ENCODE measurements around the gene SMNDC1.

The SMNDC1 gene

GRCh38 chr10:110265573-110266193 lies 39.0 kb downstream of the SMNDC1 start:
- Histone ChIP-seq H3K27ac (ENCODE audit: low read length) (no peak overlapping the region), H2AFZ (ENCODE audit: low read depth, low read length) (no peak overlapping the region), H3K79me2 (ENCODE audit: low read length) (no peaks in the 10 kb centered on the region), H3K4me2 (ENCODE audit: low read length) (no peak overlapping the region), H3K27me3 (ENCODE audit: low read depth, low read length) (peaks cover 57% of the 10 kb centered on the region), H3K9me3 (ENCODE audit: insufficient read depth, low read length) (no peaks in the 10 kb centered on the region), H3K4me3 (ENCODE audit: low read length) (no peak overlapping the region), H3K9ac (ENCODE audit: low read length) (no peak overlapping the region), H4K20me1 (ENCODE audit: insufficient read depth, low read length) (peaks cover 38% of the 10 kb centered on the region; the same call in 1 of the 2 replicates), H3K4me1 (ENCODE audit: low read length) (no peaks in the 10 kb centered on the region), H3K36me3 (replicated peaks; ENCODE audit: low read depth, low read length) (no peaks in the 10 kb centered on the region)
- TF ChIP-seq CTCF (IDR thresholded peaks at IDR 0.05; ENCODE audit: low read depth, low read length): no peak
- TF ChIP-seq EZH2phosphoT487 (IDR thresholded peaks at IDR 0.05; ENCODE audit: low read depth): no peak

- H3K9ac ChIP-seq (ENCODE audit: low read length): no peak overlapping the region
- TF ChIP-seq EZH2phosphoT487 (IDR thresholded peaks at IDR 0.05; ENCODE audit: low read depth): no peak
- no peak for TF ChIP-seq CTCF (IDR thresholded peaks at IDR 0.05; ENCODE audit: low read depth, low read length)
- no peaks in the 10 kb centered on the region for H3K9me3 ChIP-seq (ENCODE audit: insufficient read depth, low read length)
- H3K36me3 ChIP-seq (replicated peaks; ENCODE audit: low read depth, low read length): no peaks in the 10 kb centered on the region
- no peak overlapping the region for H3K27ac ChIP-seq (ENCODE audit: low read length)
- no peaks in the 10 kb centered on the region for H3K4me1 ChIP-seq (ENCODE audit: low read length)
- H3K79me2 ChIP-seq (ENCODE audit: low read length): no peaks in the 10 kb centered on the region
- H3K4me3 ChIP-seq (ENCODE audit: low read length): no peak overlapping the region
- H4K20me1 ChIP-seq (ENCODE audit: insufficient read depth, low read length): peaks cover 37% of the 10 kb centered on the region; the same call in 1 of the 2 replicates
- H3K4me2 ChIP-seq (ENCODE audit: low read length): no peak overlapping the region
- no peak overlapping the region for H2AFZ ChIP-seq (ENCODE audit: low read depth, low read length)
- peaks cover 58% of the 10 kb centered on the region for H3K27me3 ChIP-seq (ENCODE audit: low read depth, low read length)
Measured at GRCh38 chr10:110263164-110263563, 41.6 kb downstream of the SMNDC1 start.

- no peaks in the 10 kb centered on the region for H3K4me1 ChIP-seq (ENCODE audit: low read length)
- H3K4me2 ChIP-seq (ENCODE audit: low read length): no peak overlapping the region
- peaks cover under 1% of the 10 kb centered on the region for H3K36me3 ChIP-seq (replicated peaks; ENCODE audit: low read depth, low read length)
- H4K20me1 ChIP-seq (ENCODE audit: insufficient read depth, low read length): peaks cover 30% of the 10 kb centered on the region; the same call in 1 of the 2 replicates
- peaks cover 53% of the 10 kb centered on the region for H3K27me3 ChIP-seq (ENCODE audit: low read depth, low read length)
- no peak overlapping the region for H2AFZ ChIP-seq (ENCODE audit: low read depth, low read length)
- no peaks in the 10 kb centered on the region for H3K9me3 ChIP-seq (ENCODE audit: insufficient read depth, low read length)
- H3K27ac ChIP-seq (ENCODE audit: low read length): no peak overlapping the region
- TF ChIP-seq CTCF (IDR thresholded peaks at IDR 0.05; ENCODE audit: low read depth, low read length) (no peak), EZH2phosphoT487 (IDR thresholded peaks at IDR 0.05; ENCODE audit: low read depth) (no peak)
- H3K79me2 ChIP-seq (ENCODE audit: low read length): no peaks in the 10 kb centered on the region
- H3K4me3 ChIP-seq (ENCODE audit: low read length): no peak overlapping the region
- no peak overlapping the region for H3K9ac ChIP-seq (ENCODE audit: low read length)
Measured at GRCh38 chr10:110260746-110261477, 43.8 kb downstream of the SMNDC1 start.

- peaks cover 4% of the 10 kb centered on the region for H3K36me3 ChIP-seq (replicated peaks; ENCODE audit: low read depth, low read length)
- no peaks in the 10 kb centered on the region for H3K9me3 ChIP-seq (ENCODE audit: insufficient read depth, low read length)
- peaks cover 2% of the 10 kb centered on the region; the same call in 1 of the 2 replicates for H3K4me1 ChIP-seq (ENCODE audit: low read length)
- no peaks in the 10 kb centered on the region for H3K79me2 ChIP-seq (ENCODE audit: low read length)
- H3K4me3 ChIP-seq (ENCODE audit: low read length): no peak overlapping the region
- H3K4me2 ChIP-seq (ENCODE audit: low read length): no peak overlapping the region
- H3K9ac ChIP-seq (ENCODE audit: low read length): no peak overlapping the region
- H3K27ac ChIP-seq (ENCODE audit: low read length): no peak overlapping the region
- H2AFZ ChIP-seq (ENCODE audit: low read depth, low read length): no peak overlapping the region
- H4K20me1 ChIP-seq (ENCODE audit: insufficient read depth, low read length): peaks cover 34% of the 10 kb centered on the region; the same call in 1 of the 2 replicates
- peaks cover 64% of the 10 kb centered on the region for H3K27me3 ChIP-seq (ENCODE audit: low read depth, low read length)
- TF ChIP-seq CTCF (IDR thresholded peaks at IDR 0.05; ENCODE audit: low read depth, low read length): no peak
- no peak for TF ChIP-seq EZH2phosphoT487 (IDR thresholded peaks at IDR 0.05; ENCODE audit: low read depth)
Measured at GRCh38 chr10:110259317-110259716, 45.4 kb downstream of the SMNDC1 start.

Data from OCI-LY3 (cell line).